Measurements from ENCODE around the gene ARHGEF38. TPM values are rescaled to one million over a fixed set of nuclear protein-coding genes. Genes with fewer than 3 reads are reported as not detected.
A peak's percentile ranks its signal among the peaks of the same experiment; 100 is the strongest.

The ARHGEF38 gene
- polyA plus RNA-seq, 3 donors = not detected

GRCh38 chr4:105650190-105650589 is 97.8 kb downstream of the ARHGEF38 start:
- H3K27me3 Mint-ChIP-seq (ENCODE audit: low read depth in 3 of 3) = peaks cover 0 to 6% (median 0%) of the 10 kb centered on the region in 3 donors
- H3K27me3 ChIP-seq (ENCODE audit: control insufficient read depth in 2 of 2, insufficient read depth in 2 of 2, low read length in 2 of 2) = no peaks in the 10 kb centered on the region
- H3K36me3 ChIP-seq (replicated peaks in 1 of 2; ENCODE audit: control insufficient read depth in 1 of 2, insufficient read depth in 2 of 2, low read length in 2 of 2) = no peaks in the 10 kb centered on the region
- H3K4me3 Mint-ChIP-seq = no peak overlapping the region
- H3K79me2 ChIP-seq (ENCODE audit: insufficient read depth, low read length) = no peaks in the 10 kb centered on the region
- no peaks in the 10 kb centered on the region for H4K20me1 ChIP-seq (ENCODE audit: insufficient read depth, low read length)
- no peaks in the 10 kb centered on the region for H3K36me3 Mint-ChIP-seq
- no peaks in the 10 kb centered on the region for H3K4me1 Mint-ChIP-seq
- intact Hi-C loops (cut with micrococcal nuclease) = no loop called here
- TF ChIP-seq CTCF (IDR thresholded peaks at IDR 0.05) = no peak
- H3K9me3 ChIP-seq (replicated peaks in 1 of 2; ENCODE audit: control insufficient read depth in 1 of 2, insufficient read depth in 1 of 2, low read length in 2 of 2) = no peaks in the 10 kb centered on the region
- H3K27ac Mint-ChIP-seq = peak overlapping the region in 1 of 7 donors; percentile 10
- H3K4me1 ChIP-seq (ENCODE audit: control insufficient read depth in 1 of 2, insufficient read depth in 2 of 2, low read length in 2 of 2) = no peaks in the 10 kb centered on the region
- H3K9ac ChIP-seq (ENCODE audit: insufficient read depth, low read length, poor library complexity, severe bottlenecking) = no peak overlapping the region
- WGBS (ENCODE audit: insufficient coverage) = no CpG with 5 or more reads among the region's 1 CpG
- H3K9me3 Mint-ChIP-seq = no peaks in the 10 kb centered on the region
- H2AFZ ChIP-seq (ENCODE audit: insufficient read depth, low read depth, low read length, poor library complexity, severe bottlenecking) = no peak overlapping the region
- no peak overlapping the region for H3K27ac ChIP-seq (ENCODE audit: low read depth in 1 of 2, low read length in 2 of 2)
- no peak overlapping the region for H3K4me3 ChIP-seq (replicated peaks in 1 of 3; ENCODE audit: low read depth in 2 of 3, low read length in 3 of 3)
- H3K4me2 ChIP-seq (replicated peaks; ENCODE audit: extremely low read depth, low read length, poor library complexity, severe bottlenecking) = no peak overlapping the region
- no peak for DNase-seq

GRCh38 chr4:105651884-105652283 is 99.5 kb downstream of the ARHGEF38 start:
- no peak for DNase-seq
- H3K36me3 ChIP-seq (replicated peaks in 1 of 2; ENCODE audit: control insufficient read depth in 1 of 2, insufficient read depth in 2 of 2, low read length in 2 of 2) = no peaks in the 10 kb centered on the region
- Mint-ChIP-seq H3K4me3 (no peak overlapping the region), H3K36me3 (no peaks in the 10 kb centered on the region), H3K9me3 (no peaks in the 10 kb centered on the region), H3K27me3 (ENCODE audit: low read depth in 3 of 3) (peaks cover 0 to 6% (median 0%) of the 10 kb centered on the region in 3 donors), H3K4me1 (no peaks in the 10 kb centered on the region), H3K27ac (no peak overlapping the region)
- no peak for TF ChIP-seq CTCF (IDR thresholded peaks at IDR 0.05)
- no peak overlapping the region for H3K4me2 ChIP-seq (replicated peaks; ENCODE audit: extremely low read depth, low read length, poor library complexity, severe bottlenecking)
- no peak overlapping the region for H3K4me3 ChIP-seq (replicated peaks in 1 of 3; ENCODE audit: low read depth in 2 of 3, low read length in 3 of 3)
- H4K20me1 ChIP-seq (ENCODE audit: insufficient read depth, low read length) = no peaks in the 10 kb centered on the region
- H3K9ac ChIP-seq (ENCODE audit: insufficient read depth, low read length, poor library complexity, severe bottlenecking) = no peak overlapping the region
- no peaks in the 10 kb centered on the region for H3K27me3 ChIP-seq (ENCODE audit: control insufficient read depth in 2 of 2, insufficient read depth in 2 of 2, low read length in 2 of 2)
- intact Hi-C loops (cut with micrococcal nuclease) = no loop called here
- no peaks in the 10 kb centered on the region for H3K9me3 ChIP-seq (replicated peaks in 1 of 2; ENCODE audit: control insufficient read depth in 1 of 2, insufficient read depth in 1 of 2, low read length in 2 of 2)
- no peak overlapping the region for H2AFZ ChIP-seq (ENCODE audit: insufficient read depth, low read depth, low read length, poor library complexity, severe bottlenecking)
- no peaks in the 10 kb centered on the region for H3K79me2 ChIP-seq (ENCODE audit: insufficient read depth, low read length)
- no peaks in the 10 kb centered on the region for H3K4me1 ChIP-seq (ENCODE audit: control insufficient read depth in 1 of 2, insufficient read depth in 2 of 2, low read length in 2 of 2)
- H3K27ac ChIP-seq (ENCODE audit: low read depth in 1 of 2, low read length in 2 of 2) = no peak overlapping the region

Measured in CD14-positive monocyte (primary cell).